HG02970 (cell line): ENCODE results near the gene CDADC1.
"Not testable (repeated sequence)": the region's sequence is repeated elsewhere in the genome, so short reads cannot be mapped to it uniquely, and the experiment has no call there.

ENCODE experiments used
- ATAC-seq: cut with Tn5 transposase; IDR thresholded peaks from one replicate; pipeline ENCODE4 v1.9.1; 2021; ENCODE audit warnings: mild to moderate bottlenecking, moderate library complexity, moderate number of reproducible peaks; ENCODE audit not compliant: unreplicated experiment, low FRiP score

CDADC1 gene

GRCh38 chr13:49292742-49293486 is 45.2 kb downstream of the CDADC1 start:
- ATAC-seq: no peak

- not testable (repeated sequence) for ATAC-seq
Observed at GRCh38 chr13:49294723-49295122, 47.0 kb downstream of the CDADC1 start.

GRCh38 chr13:49295244-49295643 is 47.5 kb downstream of the CDADC1 start:
- no peak for ATAC-seq

GRCh38 chr13:49296659-49297058 is 48.9 kb downstream of the CDADC1 start:
- no peak for ATAC-seq

- ATAC-seq: no peak
Observed at GRCh38 chr13:49297338-49297737, 49.6 kb downstream of the CDADC1 start.

- ATAC-seq: no peak
Observed at GRCh38 chr13:49298416-49298815, 50.7 kb downstream of the CDADC1 start.

GRCh38 chr13:49298903-49299605 is 51.3 kb downstream of the CDADC1 start:
- no peak for ATAC-seq

- ATAC-seq: no peak
Observed at GRCh38 chr13:49300276-49300675, 52.6 kb downstream of the CDADC1 start.

- no peak for ATAC-seq
Observed at GRCh38 chr13:49300739-49301589, 53.2 kb downstream of the CDADC1 start.

GRCh38 chr13:49302222-49302621 is 54.5 kb downstream of the CDADC1 start:
- no peak for ATAC-seq

- no peak for ATAC-seq
Observed at GRCh38 chr13:49302817-49303216, 55.1 kb downstream of the CDADC1 start.

GRCh38 chr13:49303533-49304252 is 56.0 kb downstream of the CDADC1 start:
- no peak for ATAC-seq

GRCh38 chr13:49304356-49304755 is 56.6 kb downstream of the CDADC1 start:
- ATAC-seq: no peak

GRCh38 chr13:49304763-49305700 is 57.3 kb downstream of the CDADC1 start:
- no peak for ATAC-seq

GRCh38 chr13:49305792-49306425 is 58.2 kb downstream of the CDADC1 start:
- no peak for ATAC-seq

GRCh38 chr13:49307365-49307764 is 59.6 kb downstream of the CDADC1 start:
- ATAC-seq: no peak

- ATAC-seq: no peak
Observed at GRCh38 chr13:49308097-49308875, 60.6 kb downstream of the CDADC1 start.

GRCh38 chr13:49308921-49309408 is 61.2 kb downstream of the CDADC1 start:
- no peak for ATAC-seq
